Gastrocnemius medialis (tissue), 4 donors: ENCODE data around the gene PRSS33. TPM values are rescaled to one million over a fixed set of nuclear protein-coding genes. Genes with fewer than 3 reads are reported as not detected.

ENCODE experiments used
- ATAC-seq, 2 donors: fragments of 150-250 bp; one replicate each; pipeline ENCODE4 v1.9.1; 2016
- DNase-seq, 2 donors: peaks; one replicate each; pipeline ENCODE4 v3.0.0-alpha.2; 2019
- H3K27ac ChIP-seq, 4 donors: fragments of 200-600 bp; sonication (generic); 1 replicate in 1 of 4; 2 replicates in 3 of 4; pipeline ENCODE4 v1.5.1; 2016 to 2018; ENCODE audit warnings: mild to moderate bottlenecking in 2 of 4, moderate library complexity in 1 of 4
- H3K27me3 ChIP-seq, 3 donors: fragments of 200-600 bp; sonication (generic) in 2 of 3; 1 replicate in 1 of 3; 2 replicates in 2 of 3; pipeline versions ENCODE4 v1.5.1 to v1.6.0; 2016 to 2019; ENCODE audit warnings: mild to moderate bottlenecking in 1 of 3, moderate library complexity in 1 of 3
- H3K36me3 ChIP-seq, 2 donors: fragments of 200-600 bp; sonication (generic) in 1 of 2; one replicate each; pipeline ENCODE4 v1.5.1; 2017 to 2018
- H3K4me1 ChIP-seq, 2 donors: fragments of 200-600 bp; sonication (generic) in 1 of 2; one replicate each; pipeline ENCODE4 v1.5.1; 2016 to 2017; ENCODE audit warnings: mild to moderate bottlenecking in 2 of 2
- H3K4me3 ChIP-seq, 4 donors: fragments of 200-600 bp; sonication (generic) in 3 of 4; 1 replicate in 1 of 4; 2 replicates in 3 of 4; pipeline ENCODE4 v1.5.1; 2016 to 2019; ENCODE audit warnings: mild to moderate bottlenecking in 2 of 4
- H3K9me3 ChIP-seq, 3 donors: fragments of 200-600 bp; sonication (generic) in 2 of 3; 1 replicate in 1 of 3; 2 replicates in 2 of 3; pipeline ENCODE4 v1.5.1; 2016 to 2019
- POLR2A ChIP-seq, 2 donors: fragments of 450-650 bp; IDR thresholded peaks; one replicate each; pipeline ENCODE4 v1.6.1; 2017; ENCODE audit warnings: antibody characterized with exemption in 2 of 2, mild to moderate bottlenecking in 2 of 2, moderate library complexity in 2 of 2
- in situ Hi-C, 4 donors: fragments of 200-750 bp; cut with MboI; loops; one replicate each; pipeline versions ENCODE4 v1.15.0 to v1.8.0; 2017; ENCODE audit warnings: low sequenced_read_pairs in 4 of 4
- intact Hi-C: fragments of 100-400 bp; cut with DNase I; formaldehyde crosslinking; loops from one replicate; pipeline ENCODE4 v1.15.1; 2023; ENCODE audit warnings: low total_unique reads
- total RNA-seq, 4 donors: library from RNA; depleted of rRNA; stranded (reverse); fragments of >200 nt; gene quantifications; one replicate each; pipeline versions ENCODE4 v1.1.0 to v1.2.3, GENCODE V29; 2016
- TF ChIP-seq, protein P1 (sequence below), 5 experiments: fragments of 450-650 bp in 3 of 5; fragments of 200-600 bp in 2 of 5; sonication (generic) in 2 of 5; IDR thresholded peaks in 4 of 5; conservative IDR thresholded peaks in 1 of 5; 1 replicate in 4 of 5; 2 replicates in 1 of 5; pipeline ENCODE4 v1.5.1; 2016 to 2019; ENCODE audit warnings: antibody characterized with exemption in 5 of 5, mild to moderate bottlenecking in 3 of 5, moderate library complexity in 3 of 5

The PRSS33 gene
- total RNA-seq, 4 donors from 2014 or later: not detected

GRCh38 chr16:2742323-2743006, 44.9 kb downstream of the PRSS33 start:
- TF ChIP-seq POLR2A (IDR thresholded peaks at IDR 0.05): no peak
- TF ChIP-seq, protein P1, sequence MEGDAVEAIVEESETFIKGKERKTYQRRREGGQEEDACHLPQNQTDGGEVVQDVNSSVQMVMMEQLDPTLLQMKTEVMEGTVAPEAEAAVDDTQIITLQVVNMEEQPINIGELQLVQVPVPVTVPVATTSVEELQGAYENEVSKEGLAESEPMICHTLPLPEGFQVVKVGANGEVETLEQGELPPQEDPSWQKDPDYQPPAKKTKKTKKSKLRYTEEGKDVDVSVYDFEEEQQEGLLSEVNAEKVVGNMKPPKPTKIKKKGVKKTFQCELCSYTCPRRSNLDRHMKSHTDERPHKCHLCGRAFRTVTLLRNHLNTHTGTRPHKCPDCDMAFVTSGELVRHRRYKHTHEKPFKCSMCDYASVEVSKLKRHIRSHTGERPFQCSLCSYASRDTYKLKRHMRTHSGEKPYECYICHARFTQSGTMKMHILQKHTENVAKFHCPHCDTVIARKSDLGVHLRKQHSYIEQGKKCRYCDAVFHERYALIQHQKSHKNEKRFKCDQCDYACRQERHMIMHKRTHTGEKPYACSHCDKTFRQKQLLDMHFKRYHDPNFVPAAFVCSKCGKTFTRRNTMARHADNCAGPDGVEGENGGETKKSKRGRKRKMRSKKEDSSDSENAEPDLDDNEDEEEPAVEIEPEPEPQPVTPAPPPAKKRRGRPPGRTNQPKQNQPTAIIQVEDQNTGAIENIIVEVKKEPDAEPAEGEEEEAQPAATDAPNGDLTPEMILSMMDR (IDR thresholded peaks at IDR 0.05 in 4 of 5, conservative IDR thresholded peaks at IDR 0.05 in 1 of 5): no peak
- Histone ChIP-seq H3K4me1 (no peaks in the 10 kb centered on the region), H3K9me3 (no peaks in the 10 kb centered on the region), H3K4me3 (no peak overlapping the region), H3K36me3 (no peaks in the 10 kb centered on the region), H3K27ac (no peak overlapping the region), H3K27me3 (no peaks in the 10 kb centered on the region)
- DNase-seq: no peak
- ATAC-seq: no peak
- intact Hi-C loops: no loop called here
- in situ Hi-C loops: no loop called here

DNA sequence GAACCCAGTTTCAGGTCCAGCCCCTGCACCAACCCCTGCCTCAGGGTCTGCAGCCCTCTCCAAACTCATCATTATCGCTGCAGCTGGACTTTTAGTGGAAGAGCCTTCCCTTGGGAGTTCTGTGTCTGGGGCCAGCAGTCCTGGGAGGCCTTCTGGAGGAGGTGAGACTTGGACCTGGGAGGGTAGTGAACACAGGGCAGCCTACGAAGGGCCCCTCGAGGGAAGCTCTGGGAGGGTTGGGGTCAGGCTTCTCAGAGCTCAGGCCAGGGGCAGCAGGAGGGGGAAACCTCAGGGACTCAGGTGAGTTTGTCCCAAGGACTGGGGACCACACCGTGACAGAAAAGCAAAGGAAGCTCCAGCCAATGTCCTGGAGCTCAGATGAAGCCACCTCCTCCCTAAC, 46.2 kb downstream of the PRSS33 start:
- H3K4me3 ChIP-seq: no peak overlapping the region
- no peaks in the 10 kb centered on the region for H3K4me1 ChIP-seq
- H3K36me3 ChIP-seq: no peaks in the 10 kb centered on the region
- TF ChIP-seq POLR2A (IDR thresholded peaks at IDR 0.05): no peak
- TF ChIP-seq, protein P1 (IDR thresholded peaks at IDR 0.05 in 4 of 5, conservative IDR thresholded peaks at IDR 0.05 in 1 of 5): no peak
- no peak for ATAC-seq
- no peaks in the 10 kb centered on the region for H3K9me3 ChIP-seq
- no peak overlapping the region for H3K27ac ChIP-seq
- no peak for DNase-seq
- no peaks in the 10 kb centered on the region for H3K27me3 ChIP-seq
- intact Hi-C loops (no loop called here), in situ Hi-C loops (no loop called here)

DNA sequence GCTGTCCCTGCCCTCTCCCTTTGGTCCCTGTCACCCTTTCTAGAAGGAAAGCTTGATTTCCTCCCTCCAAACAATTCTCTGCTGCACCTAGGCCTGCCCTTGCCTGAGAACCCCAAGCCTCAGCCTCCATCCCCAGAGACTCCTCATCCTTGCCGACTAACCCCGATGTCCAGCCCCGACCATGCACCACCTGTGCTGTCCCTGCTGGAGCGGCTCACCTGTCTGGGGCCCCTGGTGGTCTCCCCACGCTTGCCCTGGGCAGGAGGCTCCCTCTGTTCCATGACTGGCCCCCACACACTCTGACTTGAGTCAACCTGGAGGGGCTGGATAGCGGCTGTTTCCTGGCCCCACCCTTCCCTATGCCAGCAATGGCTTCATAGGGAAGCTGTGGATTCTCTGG, 46.9 kb downstream of the PRSS33 start:
- intact Hi-C loops: no loop called here
- Histone ChIP-seq H3K36me3 (no peaks in the 10 kb centered on the region), H3K4me1 (no peaks in the 10 kb centered on the region), H3K4me3 (no peak overlapping the region), H3K27ac (no peak overlapping the region), H3K27me3 (no peaks in the 10 kb centered on the region), H3K9me3 (no peaks in the 10 kb centered on the region)
- no peak for ATAC-seq
- TF ChIP-seq, protein P1 (IDR thresholded peaks at IDR 0.05 in 4 of 5, conservative IDR thresholded peaks at IDR 0.05 in 1 of 5): no peak
- no peak for TF ChIP-seq POLR2A (IDR thresholded peaks at IDR 0.05)
- no peak for DNase-seq
- in situ Hi-C loops: no loop called here

- TF ChIP-seq, protein P1 (IDR thresholded peaks at IDR 0.05 in 4 of 5, conservative IDR thresholded peaks at IDR 0.05 in 1 of 5): no peak
- no peak for TF ChIP-seq POLR2A (IDR thresholded peaks at IDR 0.05)
Measured at GRCh38 chr16:2739625-2740430, 47.5 kb downstream of the PRSS33 start.

More at GRCh38 chr16:2739625-2740430, 47.5 kb downstream of the PRSS33 start:
- in situ Hi-C loops (no loop called here), intact Hi-C loops (loop anchor here (10.0 kb wide), 1 partner anchor 1985 kb away; no protein-coding TSS in a partner anchor)
- peaks cover 0 to 3% (median 0%) of the 10 kb centered on the region in 3 donors for H3K27me3 ChIP-seq
- DNase-seq (no peak), ATAC-seq (no peak)
- H3K4me1 ChIP-seq: no peaks in the 10 kb centered on the region
- no peak overlapping the region for H3K4me3 ChIP-seq
- no peaks in the 10 kb centered on the region for H3K36me3 ChIP-seq
- H3K9me3 ChIP-seq: no peaks in the 10 kb centered on the region
- no peak overlapping the region for H3K27ac ChIP-seq
